Epithelial cell of esophagus (primary cell): Measurements from ENCODE around the gene PRTN3.

ENCODE experiments used
- DNase-seq: peaks from one replicate; pipeline ENCODE4 v3.0.0; 2010; ENCODE audit warnings: low read depth
- H3K4me3 ChIP-seq: 2 replicates; pipeline ENCODE4 v1.5.1; 2011; ENCODE audit warnings: mild to moderate bottlenecking, low read length, control low read depth
- CTCF ChIP-seq: IDR thresholded peaks from 2 replicates; pipeline ENCODE4 v1.5.1; 2011; ENCODE audit warnings: low read depth, mild to moderate bottlenecking, low read length, control low read depth, inconsistent platforms; ENCODE audit not compliant: insufficient read depth; ENCODE audit errors: missing control alignments

The PRTN3 gene

GRCh38 chr19:804419-805165 lies 36.2 kb upstream of the PRTN3 start:
- TF ChIP-seq CTCF, result no peak
- H3K4me3 ChIP-seq, result no peak overlapping the region

GRCh38 chr19:805166-805551 lies 35.6 kb upstream of the PRTN3 start:
- no peak for TF ChIP-seq CTCF

More at GRCh38 chr19:804419-805165, 36.2 kb upstream of the PRTN3 start:
- DNase-seq, result no peak

GRCh38 chr19:805600-806550 lies 34.9 kb upstream of the PRTN3 start:
- no peak for TF ChIP-seq CTCF
- no peak for DNase-seq
- no peak overlapping the region for H3K4me3 ChIP-seq

More at GRCh38 chr19:805166-805551, 35.6 kb upstream of the PRTN3 start:
- no peak overlapping the region for H3K4me3 ChIP-seq
- no peak for DNase-seq

- no peak overlapping the region for H3K4me3 ChIP-seq
- TF ChIP-seq CTCF, result no peak
- DNase-seq, result no peak
Measured at GRCh38 chr19:806815-807421, 33.9 kb upstream of the PRTN3 start.

GRCh38 chr19:807627-808422 lies 33.0 kb upstream of the PRTN3 start:
- TF ChIP-seq CTCF, result no peak
- H3K4me3 ChIP-seq, result no peak overlapping the region

GRCh38 chr19:808423-808775 lies 32.4 kb upstream of the PRTN3 start:
- DNase-seq, result no peak
- H3K4me3 ChIP-seq, result no peak overlapping the region
- TF ChIP-seq CTCF, result no peak

More at GRCh38 chr19:807627-808422, 33.0 kb upstream of the PRTN3 start:
- DNase-seq, result no peak
